GDM1 (cell line): ENCODE results near the gene PRR23B.

ENCODE experiments used
- DNase-seq: peaks from one replicate; lab custom pipeline; 2025; lab: John Stamatoyannopoulos, UW

The PRR23B gene

DNA sequence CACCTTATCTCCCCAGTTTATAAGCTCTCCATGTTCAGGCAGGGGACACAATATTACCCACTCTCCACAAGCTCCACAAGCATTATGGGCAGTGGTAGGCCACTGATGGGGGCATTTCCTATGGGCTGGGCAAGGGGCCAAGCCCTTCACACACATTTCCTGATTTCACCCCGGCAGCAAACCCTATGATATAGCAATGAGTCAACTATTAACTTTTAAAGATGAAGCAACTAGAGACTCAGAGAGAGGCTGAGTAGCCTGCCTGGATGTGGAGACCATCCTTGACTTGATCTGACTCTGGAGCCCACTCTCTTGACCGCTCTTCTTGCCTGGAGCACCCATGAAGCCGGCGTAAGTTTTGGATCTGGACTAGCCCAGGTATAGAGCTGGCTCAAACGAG is 46.3 kb downstream of the PRR23B start:
- DNase-seq = no peak

DNA sequence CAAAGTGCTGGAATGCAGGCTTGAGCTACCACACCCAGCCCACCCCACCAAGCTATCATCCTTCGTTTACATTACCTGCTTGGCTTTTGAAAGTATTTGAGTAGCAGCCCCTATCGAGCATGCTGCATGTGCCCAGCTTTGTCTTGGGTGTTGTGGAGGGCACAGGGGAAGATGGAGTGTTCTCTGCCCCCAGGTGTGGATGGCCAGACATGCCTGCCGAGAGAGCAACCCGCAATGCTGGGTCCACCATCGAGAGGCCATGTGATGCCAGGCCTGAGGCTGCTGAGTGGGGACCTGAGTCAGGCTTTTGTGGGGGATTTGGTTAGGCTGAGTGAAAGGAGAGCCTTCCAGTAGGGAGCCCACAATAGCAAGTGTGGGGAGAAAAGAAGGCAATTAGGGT is 47.8 kb downstream of the PRR23B start:
- no peak for DNase-seq

DNA sequence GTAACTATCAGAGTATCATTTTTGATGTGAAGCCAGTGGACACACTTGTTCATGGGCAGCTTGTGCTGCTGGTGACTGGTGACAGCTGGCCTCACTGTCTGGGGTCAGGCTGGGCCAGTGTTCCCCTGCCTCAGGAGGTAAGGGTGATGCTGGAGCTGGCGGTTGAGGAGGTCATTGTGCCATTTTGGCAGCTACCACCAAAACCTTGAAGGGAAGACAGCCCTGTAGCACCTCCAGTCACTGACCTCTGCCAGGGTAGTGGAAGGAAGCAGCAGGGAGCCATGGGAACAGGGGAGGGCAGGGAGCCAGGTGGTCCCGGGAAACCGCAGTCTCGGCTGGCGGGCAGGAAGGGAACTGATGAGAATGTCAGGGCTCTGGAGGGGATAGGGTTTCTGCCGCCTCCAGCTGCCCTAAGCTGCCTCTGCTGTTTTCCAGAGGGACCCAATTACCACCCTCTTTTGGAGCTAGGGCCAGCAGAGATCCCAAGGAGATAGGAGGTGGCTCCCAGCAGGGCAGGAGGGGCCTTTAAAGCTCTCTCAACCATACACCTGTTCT is 48.9 kb downstream of the PRR23B start:
- no peak for DNase-seq
